Coronary artery (tissue), 2 donors: ENCODE results near the gene ATP6V0B.

Experiments used
- DNase-seq: peaks from one replicate; pipeline ENCODE4 v3.0.0-alpha.2; 2017; ENCODE audit warnings: low spot score
- H3K27ac ChIP-seq, 2 donors: fragments of 200-600 bp; sonication (generic); one replicate each; pipeline ENCODE4 v1.5.1; 2016 to 2019
- H3K4me3 ChIP-seq: fragments of 200-600 bp; sonication (generic); 2 replicates; pipeline ENCODE4 v1.5.1; 2016; ENCODE audit warnings: mild to moderate bottlenecking, moderate library complexity
- TF ChIP-seq, protein P1 (sequence below): fragments of 200-600 bp; sonication (generic); IDR thresholded peaks from one replicate; pipeline ENCODE4 v1.5.1; 2019; ENCODE audit warnings: antibody characterized with exemption

ATP6V0B gene

DNA sequence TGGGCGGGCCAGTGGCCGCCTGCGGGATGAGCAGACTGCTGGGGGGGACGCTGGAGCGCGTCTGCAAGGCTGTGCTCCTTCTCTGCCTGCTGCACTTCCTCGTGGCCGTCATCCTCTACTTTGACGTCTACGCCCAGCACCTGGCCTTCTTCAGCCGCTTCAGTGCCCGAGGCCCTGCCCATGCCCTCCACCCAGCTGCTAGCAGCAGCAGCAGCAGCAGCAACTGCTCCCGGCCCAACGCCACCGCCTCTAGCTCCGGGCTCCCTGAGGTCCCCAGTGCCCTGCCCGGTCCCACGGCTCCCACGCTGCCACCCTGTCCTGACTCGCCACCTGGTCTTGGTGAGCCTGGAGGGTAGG lies 6.4 kb downstream of the ATP6V0B start:
- DNase-seq = no peak
- Histone ChIP-seq H3K27ac (no peak overlapping the region), H3K4me3 (no peak overlapping the region)
- TF ChIP-seq, protein P1, sequence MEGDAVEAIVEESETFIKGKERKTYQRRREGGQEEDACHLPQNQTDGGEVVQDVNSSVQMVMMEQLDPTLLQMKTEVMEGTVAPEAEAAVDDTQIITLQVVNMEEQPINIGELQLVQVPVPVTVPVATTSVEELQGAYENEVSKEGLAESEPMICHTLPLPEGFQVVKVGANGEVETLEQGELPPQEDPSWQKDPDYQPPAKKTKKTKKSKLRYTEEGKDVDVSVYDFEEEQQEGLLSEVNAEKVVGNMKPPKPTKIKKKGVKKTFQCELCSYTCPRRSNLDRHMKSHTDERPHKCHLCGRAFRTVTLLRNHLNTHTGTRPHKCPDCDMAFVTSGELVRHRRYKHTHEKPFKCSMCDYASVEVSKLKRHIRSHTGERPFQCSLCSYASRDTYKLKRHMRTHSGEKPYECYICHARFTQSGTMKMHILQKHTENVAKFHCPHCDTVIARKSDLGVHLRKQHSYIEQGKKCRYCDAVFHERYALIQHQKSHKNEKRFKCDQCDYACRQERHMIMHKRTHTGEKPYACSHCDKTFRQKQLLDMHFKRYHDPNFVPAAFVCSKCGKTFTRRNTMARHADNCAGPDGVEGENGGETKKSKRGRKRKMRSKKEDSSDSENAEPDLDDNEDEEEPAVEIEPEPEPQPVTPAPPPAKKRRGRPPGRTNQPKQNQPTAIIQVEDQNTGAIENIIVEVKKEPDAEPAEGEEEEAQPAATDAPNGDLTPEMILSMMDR = no peak

DNA sequence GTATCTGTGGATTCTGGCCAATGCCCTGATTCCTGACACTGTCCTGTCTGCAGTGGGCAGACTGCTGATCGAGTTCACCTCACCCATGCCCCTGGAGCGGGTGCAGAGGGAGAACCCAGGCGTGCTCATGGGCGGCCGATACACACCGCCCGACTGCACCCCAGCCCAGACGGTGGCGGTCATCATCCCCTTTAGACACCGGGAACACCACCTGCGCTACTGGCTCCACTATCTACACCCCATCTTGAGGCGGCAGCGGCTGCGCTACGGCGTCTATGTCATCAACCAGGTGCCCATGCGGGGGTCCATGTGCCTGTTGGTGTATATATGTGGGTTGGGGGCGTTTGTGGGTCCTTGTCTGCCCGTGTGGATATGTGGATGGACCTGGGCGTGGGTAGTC lies 6.9 kb downstream of the ATP6V0B start:
- TF ChIP-seq, protein P1 = no peak
- no peak overlapping the region for H3K27ac ChIP-seq
- DNase-seq = no peak
- no peak overlapping the region for H3K4me3 ChIP-seq

DNA sequence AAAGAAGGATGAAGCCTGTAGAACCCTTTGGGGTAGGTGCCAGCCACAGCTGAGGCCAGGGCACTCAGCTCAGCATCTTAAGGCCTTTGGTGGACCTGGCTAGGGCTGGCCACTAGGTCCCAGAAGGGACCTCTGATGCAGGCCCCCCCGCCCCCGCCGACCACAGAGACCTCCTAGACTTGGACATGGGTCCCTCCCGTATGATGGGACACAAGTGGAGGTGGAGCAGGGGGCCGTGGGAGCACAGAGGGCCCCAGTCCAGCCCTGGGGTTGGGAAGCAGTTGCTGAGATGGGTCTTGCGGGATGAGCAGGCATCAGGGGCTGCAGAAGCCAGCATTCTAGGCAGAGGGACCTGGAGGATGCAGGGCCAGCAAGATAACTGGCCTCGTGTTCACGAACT lies 7.5 kb downstream of the ATP6V0B start:
- no peak for DNase-seq
- TF ChIP-seq, protein P1 = no peak
- no peak overlapping the region for H3K27ac ChIP-seq
- no peak overlapping the region for H3K4me3 ChIP-seq

DNA sequence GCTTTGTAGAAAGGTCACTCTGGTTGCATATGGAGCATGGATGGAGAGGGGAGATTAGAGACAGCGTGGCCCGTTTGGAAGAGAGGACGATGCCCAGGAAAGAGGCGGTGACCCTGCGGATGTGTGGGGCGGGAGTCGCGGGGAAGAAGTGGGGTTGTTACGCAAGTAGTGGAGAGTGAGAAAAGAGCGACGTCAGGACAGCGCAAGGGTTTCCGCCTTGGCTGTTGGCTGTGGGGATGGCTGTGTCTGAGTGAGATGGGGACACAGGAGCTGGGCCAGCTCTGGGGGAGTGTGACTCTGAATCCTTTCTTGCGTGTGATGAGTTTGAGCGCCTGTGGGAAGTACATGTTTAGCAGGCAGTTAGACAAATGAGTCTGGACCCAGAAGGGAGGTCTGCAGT lies 8.0 kb downstream of the ATP6V0B start:
- no peak for DNase-seq
- H3K4me3 ChIP-seq = no peak overlapping the region
- H3K27ac ChIP-seq = no peak overlapping the region
- TF ChIP-seq, protein P1 = no peak

DNA sequence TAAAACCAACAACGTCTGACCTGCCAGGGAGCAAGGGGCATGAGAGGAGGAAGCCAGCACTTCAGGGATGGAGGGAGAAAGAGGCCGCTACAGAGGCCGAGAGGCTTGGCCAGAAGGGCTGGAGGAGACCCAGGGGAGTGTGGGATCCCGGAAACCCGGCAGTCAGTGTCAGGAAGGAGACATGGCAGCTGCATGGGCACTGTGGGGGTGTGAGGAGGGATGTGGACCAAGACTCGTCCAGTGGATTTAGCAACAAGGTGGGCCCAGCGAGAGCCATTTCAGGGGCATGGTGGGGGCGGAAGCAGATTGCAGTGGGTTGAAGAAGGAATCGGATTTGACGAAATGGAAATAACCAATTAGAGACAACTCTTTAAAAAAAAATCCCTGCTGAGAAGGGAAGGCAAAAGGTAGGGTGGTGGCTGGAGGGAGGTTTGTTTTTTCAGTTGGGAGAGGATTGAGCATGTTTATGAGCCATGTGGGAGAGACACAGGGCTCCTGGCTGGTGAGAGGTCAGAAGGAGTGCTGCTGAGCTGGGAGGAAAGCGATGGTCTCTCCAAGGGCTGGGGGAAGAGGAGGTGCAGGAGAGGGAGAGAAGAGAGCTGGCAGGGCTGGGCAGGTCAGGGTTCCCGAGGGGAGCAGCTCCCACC lies 8.6 kb downstream of the ATP6V0B start:
- TF ChIP-seq, protein P1 = no peak
- H3K27ac ChIP-seq = no peak overlapping the region
- H3K4me3 ChIP-seq = no peak overlapping the region
- DNase-seq = no peak

DNA sequence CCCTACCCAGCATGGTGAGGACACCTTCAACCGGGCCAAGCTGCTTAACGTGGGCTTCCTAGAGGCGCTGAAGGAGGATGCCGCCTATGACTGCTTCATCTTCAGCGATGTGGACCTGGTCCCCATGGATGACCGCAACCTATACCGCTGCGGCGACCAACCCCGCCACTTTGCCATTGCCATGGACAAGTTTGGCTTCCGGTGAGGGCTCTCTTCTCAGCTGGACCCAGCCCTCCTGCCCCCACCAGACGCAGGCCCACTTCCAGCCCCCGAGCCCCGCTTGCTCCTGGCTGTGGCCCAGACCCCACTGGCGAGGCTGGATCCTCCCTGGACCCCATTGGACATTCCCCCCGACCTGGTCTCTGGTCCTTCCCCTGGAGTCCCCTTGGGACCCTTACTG lies 10.1 kb downstream of the ATP6V0B start:
- Histone ChIP-seq H3K27ac (no peak overlapping the region), H3K4me3 (no peak overlapping the region)
- TF ChIP-seq, protein P1 = no peak
- no peak for DNase-seq

DNA sequence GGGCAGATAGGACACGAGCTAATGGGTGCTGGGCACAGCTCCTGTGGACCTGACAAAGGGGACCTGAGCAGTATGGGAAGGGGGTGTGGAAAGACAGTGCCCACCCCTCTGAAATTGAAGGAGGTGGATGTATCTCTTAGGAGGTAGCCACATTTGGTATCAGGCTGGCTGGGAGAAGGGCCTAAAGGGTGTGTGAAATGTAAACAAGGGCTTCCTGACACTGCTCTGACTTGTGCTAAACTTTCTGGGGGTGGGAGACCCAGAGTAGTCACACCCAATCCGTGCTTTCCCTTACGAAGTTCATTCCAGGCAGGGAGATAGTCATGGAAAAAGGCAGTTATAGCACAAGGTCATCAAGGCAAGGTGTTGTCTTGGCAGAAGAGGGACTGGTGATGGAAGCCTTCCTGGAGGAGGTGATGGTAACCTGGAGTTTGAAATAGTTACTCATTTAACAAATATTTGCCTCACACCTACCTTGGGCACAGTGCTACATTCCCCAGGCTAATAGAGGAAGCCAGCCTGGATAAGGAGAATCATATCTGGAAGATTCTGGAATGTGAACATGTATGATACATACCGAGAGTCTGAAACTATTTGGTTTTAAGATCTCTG lies 11.3 kb downstream of the ATP6V0B start:
- TF ChIP-seq, protein P1 = no peak
- Histone ChIP-seq H3K4me3 (no peak overlapping the region), H3K27ac (no peak overlapping the region)
- DNase-seq = no peak
